ENCODE data around the gene MOGAT1. TPM values are rescaled to one million over a fixed set of nuclear protein-coding genes. Genes with fewer than 3 reads are reported as not detected.
"Not testable (repeated sequence)": the region's sequence is repeated elsewhere in the genome, so short reads cannot be mapped to it uniquely, and the experiment has no call there.

MOGAT1 gene
- total RNA-seq, 1 donor from 2014 or later = not detected

DNA sequence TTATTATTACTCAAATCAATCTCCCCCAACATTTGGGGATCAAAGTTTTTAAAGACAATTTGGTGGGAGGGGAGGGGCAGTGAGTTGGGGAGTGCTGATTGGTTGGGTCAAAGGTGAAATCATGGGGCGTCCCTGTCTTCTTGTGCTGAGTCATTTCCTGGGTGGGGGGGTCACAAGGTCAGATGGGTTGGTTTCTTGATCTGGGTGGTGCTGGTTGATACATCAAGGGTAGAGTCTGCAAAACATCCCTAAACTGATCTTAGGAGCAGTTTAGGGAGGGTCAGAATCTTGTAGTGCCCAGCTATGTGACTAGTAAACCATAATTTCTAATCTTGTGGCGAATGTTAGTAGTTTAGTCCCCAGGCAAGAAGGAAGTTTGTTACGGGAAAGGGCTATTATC, 67.4 kb downstream of the MOGAT1 start:
- intact Hi-C loops (cut with micrococcal nuclease) = no loop called here
- peaks cover 15% of the 10 kb centered on the region for H3K4me1 Mint-ChIP-seq (ENCODE audit: low read depth)
- H3K4me3 Mint-ChIP-seq (ENCODE audit: low read depth) = no peak overlapping the region
- no peak overlapping the region for H3K27ac Mint-ChIP-seq
- no peaks in the 10 kb centered on the region for H3K36me3 Mint-ChIP-seq (ENCODE audit: low read depth)
- no peak for DNase-seq (ENCODE audit: low spot score)
- H3K27me3 Mint-ChIP-seq (ENCODE audit: low read depth) = peaks cover 14% of the 10 kb centered on the region
- no peaks in the 10 kb centered on the region for H3K9me3 Mint-ChIP-seq

GRCh38 chr2:222739939-222740338, 68.5 kb downstream of the MOGAT1 start:
- intact Hi-C loops (cut with micrococcal nuclease) = no loop called here
- Mint-ChIP-seq H3K27me3 (ENCODE audit: low read depth) (peaks cover 14% of the 10 kb centered on the region), H3K4me1 (ENCODE audit: low read depth) (peaks cover 11% of the 10 kb centered on the region), H3K27ac (no peak overlapping the region), H3K36me3 (ENCODE audit: low read depth) (no peaks in the 10 kb centered on the region), H3K9me3 (no peaks in the 10 kb centered on the region), H3K4me3 (ENCODE audit: low read depth) (no peak overlapping the region)
- DNase-seq (ENCODE audit: low spot score) = no peak

DNA sequence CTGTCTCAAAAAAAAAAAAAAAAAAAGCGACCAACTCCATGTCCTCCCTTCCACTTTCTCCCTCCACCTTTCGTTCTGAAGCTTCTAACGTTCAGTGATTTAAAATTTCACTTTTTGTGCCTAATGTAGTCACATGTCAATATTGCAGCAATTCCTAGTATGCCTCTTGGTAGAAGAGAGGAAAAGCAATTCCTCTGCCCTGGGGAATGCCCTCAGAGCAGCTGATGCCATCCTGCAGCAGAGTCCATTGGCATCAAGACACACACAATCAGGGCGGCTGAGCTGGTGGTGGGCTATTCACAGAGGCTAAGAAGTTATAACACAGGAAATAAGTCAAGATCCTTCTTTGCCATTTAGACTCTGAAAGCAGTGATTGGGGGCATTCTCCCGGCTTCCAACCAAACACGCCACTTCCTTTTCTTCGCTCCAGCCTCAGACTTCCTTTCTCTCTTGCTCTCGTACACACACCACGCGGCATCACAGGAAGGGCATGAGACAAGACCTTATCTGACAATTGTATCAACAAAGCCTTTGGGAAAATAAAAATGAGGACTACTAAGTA, 71.9 kb downstream of the MOGAT1 start:
- intact Hi-C loops (cut with micrococcal nuclease) = no loop called here

DNA sequence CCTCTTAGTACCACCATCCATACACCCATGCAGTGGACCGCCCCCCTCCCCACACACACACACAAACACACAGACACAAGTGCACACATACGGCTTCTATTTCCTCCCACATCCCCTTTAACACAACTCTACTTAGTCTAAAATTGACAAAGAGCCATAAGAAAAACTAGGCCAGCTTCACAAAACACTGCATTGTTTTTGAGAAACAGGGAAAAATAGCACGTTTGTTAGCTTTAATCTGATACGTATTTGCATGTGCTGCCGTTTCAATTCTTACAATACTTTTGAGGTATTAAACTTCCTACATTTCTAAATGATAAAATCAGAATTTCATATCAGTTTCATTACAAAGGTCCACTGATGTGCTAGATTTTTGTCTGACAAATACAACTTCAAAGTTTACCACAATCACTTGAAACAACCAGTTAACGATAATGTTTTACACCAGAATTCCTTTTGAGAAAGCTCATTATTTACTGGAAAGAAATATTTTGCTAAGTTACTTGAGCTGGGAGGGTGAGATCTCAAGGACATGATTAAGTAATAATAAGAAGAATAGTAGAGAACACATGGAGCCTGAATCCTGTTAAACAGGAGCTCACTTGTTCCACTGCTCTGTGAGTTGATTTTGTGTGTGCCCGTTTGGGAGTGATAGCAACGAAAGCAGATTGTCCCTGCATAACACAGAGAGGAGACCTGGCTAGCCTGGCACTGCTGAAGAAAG, 74.5 kb downstream of the MOGAT1 start:
- intact Hi-C loops (cut with micrococcal nuclease) = loop anchor here (5.0 kb wide), 2 partner anchors 39 to 41 kb away; no protein-coding TSS in a partner anchor
- no peak for DNase-seq (ENCODE audit: low spot score)
- Mint-ChIP-seq H3K9me3 (peaks cover 4% of the 10 kb centered on the region), H3K4me3 (ENCODE audit: low read depth) (no peak overlapping the region), H3K27ac (no peak overlapping the region), H3K36me3 (ENCODE audit: low read depth) (no peaks in the 10 kb centered on the region), H3K27me3 (ENCODE audit: low read depth) (no peaks in the 10 kb centered on the region), H3K4me1 (ENCODE audit: low read depth) (peaks cover 36% of the 10 kb centered on the region)

More for the DNA sequence above, 71.9 kb downstream of the MOGAT1 start:
- H3K4me1 Mint-ChIP-seq (ENCODE audit: low read depth) = peaks cover 36% of the 10 kb centered on the region
- no peak for DNase-seq (ENCODE audit: low spot score)
- H3K9me3 Mint-ChIP-seq = no peaks in the 10 kb centered on the region
- no peak overlapping the region for H3K4me3 Mint-ChIP-seq (ENCODE audit: low read depth)
- H3K27me3 Mint-ChIP-seq (ENCODE audit: low read depth) = peaks cover 2% of the 10 kb centered on the region
- H3K36me3 Mint-ChIP-seq (ENCODE audit: low read depth) = no peaks in the 10 kb centered on the region
- no peak overlapping the region for H3K27ac Mint-ChIP-seq

DNA sequence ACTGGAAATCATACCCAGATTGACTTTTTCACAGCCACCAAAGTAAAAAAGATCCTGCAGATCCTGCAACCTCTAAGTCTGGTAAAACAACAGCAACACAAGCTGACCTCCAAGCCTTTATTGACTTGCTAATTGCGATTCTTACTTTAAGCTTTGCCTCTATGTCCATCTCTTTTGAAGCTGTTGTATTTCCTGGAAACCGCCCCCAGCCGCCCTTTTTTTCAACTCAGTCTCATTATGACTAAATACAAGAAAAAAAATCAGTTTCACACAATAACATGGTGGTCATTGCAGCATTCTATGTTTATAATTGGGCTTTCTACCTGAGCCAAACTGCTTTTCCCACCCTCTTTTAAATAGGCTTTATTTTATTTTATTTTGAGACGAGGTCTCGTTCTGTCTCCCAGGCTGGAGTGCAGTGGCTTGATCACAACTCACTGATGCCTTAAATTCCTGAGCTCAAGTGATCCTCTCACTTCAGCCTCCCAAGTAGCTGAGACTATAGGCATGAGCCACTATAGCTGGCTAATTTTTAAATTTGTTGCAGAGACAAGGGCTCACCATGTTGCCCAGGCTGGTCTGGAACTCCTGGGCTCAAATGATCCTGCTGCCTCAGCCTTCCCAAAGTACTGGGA, 76.2 kb downstream of the MOGAT1 start:
- H3K36me3 Mint-ChIP-seq (ENCODE audit: low read depth) = no peaks in the 10 kb centered on the region
- peaks cover 45% of the 10 kb centered on the region for H3K4me1 Mint-ChIP-seq (ENCODE audit: low read depth)
- intact Hi-C loops (cut with micrococcal nuclease) = loop anchor here (1.0 to 5.0 kb wide), 3 partner anchors 40 to 66 kb away; no protein-coding TSS in a partner anchor
- H3K4me3 Mint-ChIP-seq (ENCODE audit: low read depth) = no peak overlapping the region
- DNase-seq (ENCODE audit: low spot score) = no peak
- no peak overlapping the region for H3K27ac Mint-ChIP-seq
- peaks cover 2% of the 10 kb centered on the region for H3K27me3 Mint-ChIP-seq (ENCODE audit: low read depth)
- peaks cover 4% of the 10 kb centered on the region for H3K9me3 Mint-ChIP-seq

DNA sequence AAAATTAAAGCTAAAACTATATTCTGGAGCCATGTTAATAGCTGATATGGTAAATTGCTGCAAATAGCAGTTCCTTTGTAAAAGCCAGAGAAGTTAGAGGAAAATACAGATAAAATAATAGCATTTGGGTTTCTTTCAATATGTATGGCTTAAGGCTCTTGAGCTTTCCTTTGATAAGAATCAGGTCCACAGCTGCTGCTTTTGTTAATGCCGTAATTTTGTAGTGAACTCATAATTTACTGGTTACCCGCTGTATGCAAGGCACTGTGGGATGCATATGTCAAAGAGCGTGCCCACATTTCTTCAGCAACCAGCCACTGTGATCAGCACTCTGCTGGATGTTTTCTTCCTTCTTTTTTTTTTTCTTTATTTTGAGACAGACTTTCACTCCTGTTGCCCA, 79.1 kb downstream of the MOGAT1 start:
- Mint-ChIP-seq H3K4me1 (ENCODE audit: low read depth) (peaks cover 44% of the 10 kb centered on the region), H3K27ac (no peak overlapping the region)
- intact Hi-C loops (cut with micrococcal nuclease) = no loop called here

GRCh38 chr2:222751238-222751637, 79.8 kb downstream of the MOGAT1 start:
- H3K27me3 Mint-ChIP-seq (ENCODE audit: low read depth) = peaks cover 2% of the 10 kb centered on the region
- H3K9me3 Mint-ChIP-seq = peaks cover 4% of the 10 kb centered on the region
- H3K4me3 Mint-ChIP-seq (ENCODE audit: low read depth) = no peak overlapping the region
- intact Hi-C loops (cut with micrococcal nuclease) = no loop called here
- H3K4me1 Mint-ChIP-seq (ENCODE audit: low read depth) = peaks cover 39% of the 10 kb centered on the region
- no peak overlapping the region for H3K27ac Mint-ChIP-seq
- H3K36me3 Mint-ChIP-seq (ENCODE audit: low read depth) = no peaks in the 10 kb centered on the region
- DNase-seq (ENCODE audit: low spot score) = no peak

More for the DNA sequence above, 79.1 kb downstream of the MOGAT1 start:
- DNase-seq (ENCODE audit: low spot score) = no peak
- peaks cover 4% of the 10 kb centered on the region for H3K9me3 Mint-ChIP-seq
- H3K27me3 Mint-ChIP-seq (ENCODE audit: low read depth) = peaks cover 2% of the 10 kb centered on the region
- no peaks in the 10 kb centered on the region for H3K36me3 Mint-ChIP-seq (ENCODE audit: low read depth)
- no peak overlapping the region for H3K4me3 Mint-ChIP-seq (ENCODE audit: low read depth)

GRCh38 chr2:222751821-222752719, 80.6 kb downstream of the MOGAT1 start:
- DNase-seq (ENCODE audit: low spot score) = no peak
- intact Hi-C loops (cut with micrococcal nuclease) = no loop called here
- peaks cover 2% of the 10 kb centered on the region for H3K27me3 Mint-ChIP-seq (ENCODE audit: low read depth)
- no peak overlapping the region for H3K4me3 Mint-ChIP-seq (ENCODE audit: low read depth)
- no peaks in the 10 kb centered on the region for H3K36me3 Mint-ChIP-seq (ENCODE audit: low read depth)
- H3K4me1 Mint-ChIP-seq (ENCODE audit: low read depth) = peaks cover 34% of the 10 kb centered on the region
- H3K27ac Mint-ChIP-seq = no peak overlapping the region
- H3K9me3 Mint-ChIP-seq = peaks cover 4% of the 10 kb centered on the region

- Mint-ChIP-seq H3K27ac (no peak overlapping the region), H3K4me1 (ENCODE audit: low read depth) (peaks cover 28% of the 10 kb centered on the region), H3K9me3 (peaks cover 4% of the 10 kb centered on the region), H3K27me3 (ENCODE audit: low read depth) (peaks cover 2% of the 10 kb centered on the region), H3K36me3 (ENCODE audit: low read depth) (no peaks in the 10 kb centered on the region), H3K4me3 (ENCODE audit: low read depth) (no peak overlapping the region)
- intact Hi-C loops (cut with micrococcal nuclease) = no loop called here
- DNase-seq (ENCODE audit: low spot score) = no peak
Measured at GRCh38 chr2:222752746-222753145, 81.3 kb downstream of the MOGAT1 start.

GRCh38 chr2:222753251-222753824, 81.9 kb downstream of the MOGAT1 start:
- H3K9me3 Mint-ChIP-seq = peaks cover 4% of the 10 kb centered on the region
- H3K36me3 Mint-ChIP-seq (ENCODE audit: low read depth) = no peaks in the 10 kb centered on the region
- H3K4me3 Mint-ChIP-seq (ENCODE audit: low read depth) = no peak overlapping the region
- intact Hi-C loops (cut with micrococcal nuclease) = no loop called here
- DNase-seq (ENCODE audit: low spot score) = no peak
- H3K4me1 Mint-ChIP-seq (ENCODE audit: low read depth) = peaks cover 23% of the 10 kb centered on the region
- no peak overlapping the region for H3K27ac Mint-ChIP-seq
- peaks cover 2% of the 10 kb centered on the region for H3K27me3 Mint-ChIP-seq (ENCODE audit: low read depth)

- no peak overlapping the region for H3K27ac Mint-ChIP-seq
- H3K9me3 Mint-ChIP-seq = no peaks in the 10 kb centered on the region
- H3K4me1 Mint-ChIP-seq (ENCODE audit: low read depth) = peaks cover 19% of the 10 kb centered on the region
- no peaks in the 10 kb centered on the region for H3K36me3 Mint-ChIP-seq (ENCODE audit: low read depth)
- no peak overlapping the region for H3K4me3 Mint-ChIP-seq (ENCODE audit: low read depth)
- DNase-seq (ENCODE audit: low spot score) = no peak
- H3K27me3 Mint-ChIP-seq (ENCODE audit: low read depth) = peaks cover 2% of the 10 kb centered on the region
- intact Hi-C loops (cut with micrococcal nuclease) = no loop called here
Measured at GRCh38 chr2:222754324-222754930, 83.0 kb downstream of the MOGAT1 start.

GRCh38 chr2:222755593-222755992, 84.1 kb downstream of the MOGAT1 start:
- intact Hi-C loops (cut with micrococcal nuclease); DNase-seq (ENCODE audit: low spot score); H3K27ac Mint-ChIP-seq; H3K9me3 Mint-ChIP-seq; H3K4me3 Mint-ChIP-seq (ENCODE audit: low read depth); H3K27me3 Mint-ChIP-seq (ENCODE audit: low read depth); H3K36me3 Mint-ChIP-seq (ENCODE audit: low read depth): not testable (repeated sequence)
- H3K4me1 Mint-ChIP-seq (ENCODE audit: low read depth) = peaks cover 19% of the 10 kb centered on the region

All from activated T-helper 2 cell treated with anti-CD3 and anti-CD28 coated beads, Interferon-gamma antibody, Interleukin-2, Interleukin-4, amounts not matched to agents 10 μg/mL and 5 μg/mL and 100 μg/mL, durations not matched to agents 14 hours and 24 hours and 36 hours (primary cell).